ENCODE data around the gene BGN.

DNA sequence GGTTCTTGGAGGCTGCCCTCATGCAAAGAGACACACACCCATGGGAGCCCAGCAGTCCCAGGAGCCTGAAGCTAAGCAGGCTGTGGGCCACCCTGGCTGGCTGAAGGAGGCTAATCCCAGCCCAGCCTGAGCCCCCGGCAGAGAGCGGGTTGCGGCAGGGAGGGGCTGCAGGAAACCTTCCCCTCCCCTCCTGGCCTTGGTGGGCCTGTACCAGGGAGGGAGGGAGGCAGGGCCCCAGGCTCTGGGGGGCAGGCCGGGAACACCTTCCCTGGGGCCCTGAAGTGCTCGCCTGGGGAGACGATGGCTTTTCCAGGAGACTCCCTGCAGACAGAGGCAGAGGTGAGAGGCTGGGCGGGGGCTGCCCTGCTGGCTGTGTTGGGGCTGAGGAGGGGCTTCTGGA lies 3.7 kb downstream of the BGN start:
- TF ChIP-seq RARB (CRISPR knock-in tag; IDR thresholded peaks at IDR 0.05) (no peak), CSDC2 (CRISPR knock-in tag; IDR thresholded peaks at IDR 0.05) (no peak), GLIS3 (CRISPR knock-in tag; IDR thresholded peaks at IDR 0.05) (no peak), ISL1 (CRISPR knock-in tag; IDR thresholded peaks at IDR 0.05) (no peak)
- TF ChIP-seq, protein P1, sequence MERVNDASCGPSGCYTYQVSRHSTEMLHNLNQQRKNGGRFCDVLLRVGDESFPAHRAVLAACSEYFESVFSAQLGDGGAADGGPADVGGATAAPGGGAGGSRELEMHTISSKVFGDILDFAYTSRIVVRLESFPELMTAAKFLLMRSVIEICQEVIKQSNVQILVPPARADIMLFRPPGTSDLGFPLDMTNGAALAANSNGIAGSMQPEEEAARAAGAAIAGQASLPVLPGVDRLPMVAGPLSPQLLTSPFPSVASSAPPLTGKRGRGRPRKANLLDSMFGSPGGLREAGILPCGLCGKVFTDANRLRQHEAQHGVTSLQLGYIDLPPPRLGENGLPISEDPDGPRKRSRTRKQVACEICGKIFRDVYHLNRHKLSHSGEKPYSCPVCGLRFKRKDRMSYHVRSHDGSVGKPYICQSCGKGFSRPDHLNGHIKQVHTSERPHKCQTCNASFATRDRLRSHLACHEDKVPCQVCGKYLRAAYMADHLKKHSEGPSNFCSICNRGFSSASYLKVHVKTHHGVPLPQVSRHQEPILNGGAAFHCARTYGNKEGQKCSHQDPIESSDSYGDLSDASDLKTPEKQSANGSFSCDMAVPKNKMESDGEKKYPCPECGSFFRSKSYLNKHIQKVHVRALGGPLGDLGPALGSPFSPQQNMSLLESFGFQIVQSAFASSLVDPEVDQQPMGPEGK (CRISPR knock-in tag; IDR thresholded peaks at IDR 0.05; ENCODE audit: borderline replicate concordance) = no peak

Measured in SK-N-SH treated with all-trans-retinoic acid at 6 μM for 48 hours (cell line).